ENCODE data around the gene TIGD6. TPM values are rescaled to one million over a fixed set of nuclear protein-coding genes. Genes with fewer than 3 reads are reported as not detected.
"Not testable (repeated sequence)": the region's sequence is repeated elsewhere in the genome, so short reads cannot be mapped to it uniquely, and the experiment has no call there.

TIGD6 gene
- total RNA-seq, 1 donor from 2014 or later, result 4.1 TPM

DNA sequence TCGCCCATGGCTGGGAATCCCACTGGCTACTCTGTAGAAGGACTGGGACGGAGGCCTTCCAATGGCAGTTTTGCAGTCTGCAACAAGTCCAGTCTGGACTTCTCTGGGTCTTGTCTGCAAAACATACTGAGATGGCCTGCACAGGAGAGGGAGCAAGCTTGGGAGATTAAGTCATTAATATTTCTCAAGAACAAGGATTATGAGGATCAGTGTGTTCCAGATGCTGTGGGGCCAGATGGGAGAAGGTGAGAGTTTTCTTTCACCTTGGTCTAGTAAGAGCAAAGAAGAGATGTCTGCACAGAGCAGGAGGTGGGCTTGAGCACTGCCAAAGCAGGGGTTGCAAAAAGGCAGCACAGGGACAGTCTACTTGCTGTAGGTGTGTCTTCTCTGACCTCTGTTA lies 55.8 kb downstream of the TIGD6 start, which contains the start of gene PDE6A:
Gene PDE6A, minus strand, starts transcription at position 128 of the 400 bp plus-strand sequence. Its CDS starts 120 bp downstream, at position 8.
- H3K27ac Mint-ChIP-seq, result no peak within 1 kb of the TSS
- no peaks in the 10 kb centered on the region for H3K9me3 ChIP-seq (ENCODE audit: low read depth)
- peaks cover 2% of the 10 kb centered on the region for H3K27me3 Mint-ChIP-seq (ENCODE audit: insufficient read depth, low read depth)
- TF ChIP-seq, protein P1, sequence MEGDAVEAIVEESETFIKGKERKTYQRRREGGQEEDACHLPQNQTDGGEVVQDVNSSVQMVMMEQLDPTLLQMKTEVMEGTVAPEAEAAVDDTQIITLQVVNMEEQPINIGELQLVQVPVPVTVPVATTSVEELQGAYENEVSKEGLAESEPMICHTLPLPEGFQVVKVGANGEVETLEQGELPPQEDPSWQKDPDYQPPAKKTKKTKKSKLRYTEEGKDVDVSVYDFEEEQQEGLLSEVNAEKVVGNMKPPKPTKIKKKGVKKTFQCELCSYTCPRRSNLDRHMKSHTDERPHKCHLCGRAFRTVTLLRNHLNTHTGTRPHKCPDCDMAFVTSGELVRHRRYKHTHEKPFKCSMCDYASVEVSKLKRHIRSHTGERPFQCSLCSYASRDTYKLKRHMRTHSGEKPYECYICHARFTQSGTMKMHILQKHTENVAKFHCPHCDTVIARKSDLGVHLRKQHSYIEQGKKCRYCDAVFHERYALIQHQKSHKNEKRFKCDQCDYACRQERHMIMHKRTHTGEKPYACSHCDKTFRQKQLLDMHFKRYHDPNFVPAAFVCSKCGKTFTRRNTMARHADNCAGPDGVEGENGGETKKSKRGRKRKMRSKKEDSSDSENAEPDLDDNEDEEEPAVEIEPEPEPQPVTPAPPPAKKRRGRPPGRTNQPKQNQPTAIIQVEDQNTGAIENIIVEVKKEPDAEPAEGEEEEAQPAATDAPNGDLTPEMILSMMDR (IDR thresholded peaks at IDR 0.05), result no peak
- TF ChIP-seq EZH2 (IDR thresholded peaks at IDR 0.05), result no peak
- no peak for TF ChIP-seq EZH2phosphoT487 (IDR thresholded peaks at IDR 0.05)
- no peak within 1 kb of the TSS for H2AFZ ChIP-seq (replicated peaks)
- no peaks in the 10 kb centered on the region for H3K9me3 Mint-ChIP-seq
- H3K9ac ChIP-seq, result no peak within 1 kb of the TSS
- H3F3A ChIP-seq (ENCODE audit: low read depth), result no peaks in the 10 kb centered on the region
- no peaks in the 10 kb centered on the region for H3K79me2 ChIP-seq (ENCODE audit: low read depth)
- DNase-seq (ENCODE audit: low spot score), result no peak
- H3K4me1 Mint-ChIP-seq, result peaks cover 6% of the 10 kb centered on the region
- no peaks in the 10 kb centered on the region for H3K36me3 Mint-ChIP-seq
- H3K4me3 Mint-ChIP-seq, result no peak within 1 kb of the TSS
- H3K36me3 ChIP-seq, result no peaks in the 10 kb centered on the region
- H3K4me2 ChIP-seq, result no peak within 1 kb of the TSS
- H4K20me1 ChIP-seq (ENCODE audit: low read depth), result no peaks in the 10 kb centered on the region
- no peak within 1 kb of the TSS for H3K27ac ChIP-seq
- no peaks in the 10 kb centered on the region for H3K4me1 ChIP-seq
- H3K4me3 ChIP-seq, result no peak within 1 kb of the TSS
- H3K27me3 ChIP-seq, result no peaks in the 10 kb centered on the region

DNA sequence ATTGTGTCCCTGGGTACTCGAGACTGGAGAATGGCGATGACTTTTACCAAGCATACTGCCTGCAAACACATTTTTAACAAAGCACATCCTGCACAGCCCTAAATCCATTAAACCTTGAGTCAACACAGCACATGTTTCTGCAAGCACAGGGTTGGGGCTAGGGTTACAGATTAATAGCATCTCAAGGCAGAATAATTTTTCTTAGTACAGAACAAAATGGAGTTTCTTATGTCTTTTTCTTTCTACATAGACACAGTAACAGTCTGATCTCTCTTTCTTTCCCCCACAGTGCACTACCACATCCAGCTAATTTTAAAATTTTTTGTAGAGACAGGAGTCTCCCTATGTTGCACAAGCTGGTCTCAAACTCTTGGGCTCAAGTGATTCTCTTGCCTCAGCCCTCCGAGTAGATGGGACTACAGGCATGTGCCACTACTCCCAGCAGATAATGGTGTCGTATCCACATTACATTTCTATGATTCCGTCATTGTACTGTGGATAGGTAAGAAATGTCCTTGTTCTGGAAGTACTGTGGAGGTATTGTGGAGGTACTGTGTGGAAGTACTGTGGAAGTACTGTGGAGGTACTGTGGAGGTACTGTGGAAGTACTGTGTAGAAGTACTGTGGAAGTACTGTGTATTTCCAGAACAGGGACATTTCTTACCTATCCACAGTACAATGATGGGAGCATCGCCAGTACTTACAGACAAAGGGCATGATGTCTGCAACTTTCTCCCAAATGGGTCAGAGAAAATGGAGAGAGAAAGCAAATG lies 57.1 kb downstream of the TIGD6 start:
- not testable (repeated sequence) for H3K36me3 Mint-ChIP-seq; H3K9ac ChIP-seq; H3K27me3 ChIP-seq; H3K27ac ChIP-seq; H3F3A ChIP-seq (ENCODE audit: low read depth); H3K27ac Mint-ChIP-seq; H3K4me3 ChIP-seq; H3K27me3 Mint-ChIP-seq (ENCODE audit: insufficient read depth, low read depth); H3K9me3 ChIP-seq (ENCODE audit: low read depth); H3K4me3 Mint-ChIP-seq; H3K4me2 ChIP-seq; H3K4me1 ChIP-seq; H3K9me3 Mint-ChIP-seq; H3K4me1 Mint-ChIP-seq; DNase-seq (ENCODE audit: low spot score); H4K20me1 ChIP-seq (ENCODE audit: low read depth); H3K79me2 ChIP-seq (ENCODE audit: low read depth); H3K36me3 ChIP-seq
- H2AFZ ChIP-seq (replicated peaks), result peak overlapping the region; percentile 2

Other genes starting within 250 kb of the TIGD6 start
- gene PDE6A, start 55.9 kb downstream of the TIGD6 start, total RNA-seq (ENCODE audit: low replicate concordance), result not detected in 2 replicates
- gene SLC26A2, start 39.9 kb downstream of the TIGD6 start, total RNA-seq (ENCODE audit: low replicate concordance), result 14.0 and 20.1 TPM in 2 replicates
- 23.1 and 31.3 TPM in 2 replicates for gene HMGXB3, start 85 bp upstream of the TIGD6 start, total RNA-seq (ENCODE audit: low replicate concordance)
- not detected in 2 replicates for gene CSF1R, start 85.9 kb upstream of the TIGD6 start, total RNA-seq (ENCODE audit: low replicate concordance)
- gene PDGFRB, start 155.2 kb upstream of the TIGD6 start, total RNA-seq (ENCODE audit: low replicate concordance), result 8.9 and 16.6 TPM in 2 replicates
- not detected in 2 replicates for gene CDX1, start 166.1 kb upstream of the TIGD6 start, total RNA-seq (ENCODE audit: low replicate concordance)
- gene SLC6A7, start 189.4 kb upstream of the TIGD6 start, total RNA-seq (ENCODE audit: low replicate concordance), result not detected in 2 replicates

Measured in neural progenitor cell (in vitro differentiated cells).